Activated CD8-positive, alpha-beta memory T cell treated with anti-CD3 and anti-CD28 coated beads, Interleukin-2, amount 50 U/mL, for 1 hour (primary cell): ENCODE data around the gene RPS6KA4.

Source experiments
- DNase-seq: peaks from one replicate; pipeline ENCODE4 v3.0.0-alpha.2; 2020; ENCODE audit errors: extremely low read depth

Gene RPS6KA4

GRCh38 chr11:64327375-64327774 is 31.6 kb upstream of the RPS6KA4 start:
- DNase-seq: no peak

GRCh38 chr11:64327993-64328392 is 31.0 kb upstream of the RPS6KA4 start:
- no peak for DNase-seq

GRCh38 chr11:64330888-64331287 is 28.1 kb upstream of the RPS6KA4 start:
- no peak for DNase-seq

- peak; percentile 52 for DNase-seq
Observed at GRCh38 chr11:64331569-64332371, 27.2 kb upstream of the RPS6KA4 start.

- no peak for DNase-seq
Observed at GRCh38 chr11:64333556-64333955, 25.4 kb upstream of the RPS6KA4 start.

- DNase-seq: no peak
Observed at GRCh38 chr11:64334764-64335735, 23.9 kb upstream of the RPS6KA4 start.

- DNase-seq: no peak
Observed at GRCh38 chr11:64337538-64338249, 21.3 kb upstream of the RPS6KA4 start.

- DNase-seq: no peak
Observed at GRCh38 chr11:64338716-64339115, 20.2 kb upstream of the RPS6KA4 start.

- no peak for DNase-seq
Observed at GRCh38 chr11:64339286-64339685, 19.7 kb upstream of the RPS6KA4 start.

GRCh38 chr11:64339754-64340408 is 19.1 kb upstream of the RPS6KA4 start, which contains the start of gene CCDC88B:
CCDC88B (plus strand) TSS chr11:64340204; CDS start chr11:64340267, 63 bp downstream.
- peak; percentile 57 for DNase-seq

- no peak for DNase-seq
Observed at GRCh38 chr11:64340671-64341335, 18.2 kb upstream of the RPS6KA4 start.

GRCh38 chr11:64341429-64341828 is 17.5 kb upstream of the RPS6KA4 start:
- no peak for DNase-seq

GRCh38 chr11:64341851-64342791 is 16.8 kb upstream of the RPS6KA4 start:
- DNase-seq: peak; percentile 45

- no peak for DNase-seq
Observed at GRCh38 chr11:64342869-64343745, 15.9 kb upstream of the RPS6KA4 start.

- DNase-seq: no peak
Observed at GRCh38 chr11:64343767-64344559, 15.0 kb upstream of the RPS6KA4 start.

- no peak for DNase-seq
Observed at GRCh38 chr11:64344787-64345186, 14.2 kb upstream of the RPS6KA4 start.

- DNase-seq: no peak
Observed at GRCh38 chr11:64347193-64347867, 11.6 kb upstream of the RPS6KA4 start.
